ENCODE data around the gene MTHFD1. TPM values are rescaled to one million over a fixed set of nuclear protein-coding genes. Genes with fewer than 3 reads are reported as not detected.
A peak's percentile ranks its signal among the peaks of the same experiment; 100 is the strongest.

MTHFD1 gene
- 55.9 and 108 TPM in 2 replicates for total RNA-seq (ENCODE audit: low replicate concordance)
- long read RNA-seq, full-length matches to known transcripts, result 229 of 273 reads
- long read RNA-seq, partial matches to known transcripts, result 20 of 273 reads
- long read RNA-seq, other reads (novel, unspliced or antisense), result 24 of 273 reads

GRCh38 chr14:64387782-64388532, at the start of gene MTHFD1:
Gene MTHFD1, plus strand, starts transcription at chr14:64388353. Its CDS starts 75 bp downstream, at chr14:64388428.
- Mint-ChIP-seq H3K4me3 (peak within 1 kb of the TSS; percentile 100), H3K27ac (peak within 1 kb of the TSS; percentile 99), H3K27me3 (peaks cover 3% of the 10 kb centered on the region), H3K4me1 (ENCODE audit: unreplicated experiment) (peaks cover 25% of the 10 kb centered on the region), H3K36me3 (peaks cover 21% of the 10 kb centered on the region), H3K9me3 (no peaks in the 10 kb centered on the region)
- peak; percentile 99 for DNase-seq (ENCODE audit: extremely low spot score, unreplicated experiment)
- TF ChIP-seq CTCF (conservative IDR thresholded peaks at IDR 0.05), result no peak

GRCh38 chr14:64338616-64339316, 49.4 kb upstream of the MTHFD1 start:
- Mint-ChIP-seq H3K36me3 (peaks cover 4% of the 10 kb centered on the region), H3K27ac (peak overlapping the region; percentile 95), H3K4me1 (ENCODE audit: unreplicated experiment) (peaks cover 25% of the 10 kb centered on the region), H3K9me3 (peaks cover 9% of the 10 kb centered on the region), H3K27me3 (no peaks in the 10 kb centered on the region), H3K4me3 (peak overlapping the region; percentile 92)
- peak; percentile 91 for DNase-seq (ENCODE audit: extremely low spot score, unreplicated experiment)
- TF ChIP-seq CTCF (conservative IDR thresholded peaks at IDR 0.05), result no peak

GRCh38 chr14:64340560-64341196, 47.5 kb upstream of the MTHFD1 start:
- no peak for DNase-seq (ENCODE audit: extremely low spot score, unreplicated experiment)
- peak overlapping the region; percentile 46 for H3K27ac Mint-ChIP-seq
- no peak for TF ChIP-seq CTCF (conservative IDR thresholded peaks at IDR 0.05)
- peak overlapping the region; percentile 66 for H3K4me3 Mint-ChIP-seq
- no peaks in the 10 kb centered on the region for H3K27me3 Mint-ChIP-seq
- H3K9me3 Mint-ChIP-seq, result peaks cover 9% of the 10 kb centered on the region
- H3K36me3 Mint-ChIP-seq, result peaks cover 4% of the 10 kb centered on the region
- peaks cover 25% of the 10 kb centered on the region for H3K4me1 Mint-ChIP-seq (ENCODE audit: unreplicated experiment)

- Mint-ChIP-seq H3K4me3 (no peak overlapping the region), H3K27me3 (no peaks in the 10 kb centered on the region), H3K27ac (no peak overlapping the region), H3K36me3 (no peaks in the 10 kb centered on the region), H3K9me3 (no peaks in the 10 kb centered on the region), H3K4me1 (ENCODE audit: unreplicated experiment) (no peaks in the 10 kb centered on the region)
- no peak for DNase-seq (ENCODE audit: extremely low spot score, unreplicated experiment)
- TF ChIP-seq CTCF (conservative IDR thresholded peaks at IDR 0.05), result no peak
Observed at GRCh38 chr14:64347748-64348147, 40.4 kb upstream of the MTHFD1 start.

GRCh38 chr14:64349741-64350490, 38.2 kb upstream of the MTHFD1 start:
- Mint-ChIP-seq H3K4me1 (ENCODE audit: unreplicated experiment) (no peaks in the 10 kb centered on the region), H3K27ac (no peak overlapping the region), H3K27me3 (no peaks in the 10 kb centered on the region), H3K9me3 (no peaks in the 10 kb centered on the region), H3K4me3 (no peak overlapping the region), H3K36me3 (no peaks in the 10 kb centered on the region)
- no peak for DNase-seq (ENCODE audit: extremely low spot score, unreplicated experiment)
- TF ChIP-seq CTCF (conservative IDR thresholded peaks at IDR 0.05), result no peak

Measured in type B pancreatic cell (in vitro differentiated cells).